Stimulated activated naive CD8-positive, alpha-beta T cell treated with anti-CD3 and anti-CD28 coated beads, Interleukin-15, Interleukin-2, amounts not matched to agents 100 U/mL and 50 U/mL, for 24 hours (primary cell): ENCODE data around the gene FHL2.

Experiments used
- ATAC-seq: fragments of 150-1000 bp; cut with Tn5 transposase; one replicate; pipeline ENCODE4 v1.10.0; 2021
- DNase-seq: peaks from one replicate; pipeline ENCODE4 v3.0.0; 2021

Gene FHL2

DNA sequence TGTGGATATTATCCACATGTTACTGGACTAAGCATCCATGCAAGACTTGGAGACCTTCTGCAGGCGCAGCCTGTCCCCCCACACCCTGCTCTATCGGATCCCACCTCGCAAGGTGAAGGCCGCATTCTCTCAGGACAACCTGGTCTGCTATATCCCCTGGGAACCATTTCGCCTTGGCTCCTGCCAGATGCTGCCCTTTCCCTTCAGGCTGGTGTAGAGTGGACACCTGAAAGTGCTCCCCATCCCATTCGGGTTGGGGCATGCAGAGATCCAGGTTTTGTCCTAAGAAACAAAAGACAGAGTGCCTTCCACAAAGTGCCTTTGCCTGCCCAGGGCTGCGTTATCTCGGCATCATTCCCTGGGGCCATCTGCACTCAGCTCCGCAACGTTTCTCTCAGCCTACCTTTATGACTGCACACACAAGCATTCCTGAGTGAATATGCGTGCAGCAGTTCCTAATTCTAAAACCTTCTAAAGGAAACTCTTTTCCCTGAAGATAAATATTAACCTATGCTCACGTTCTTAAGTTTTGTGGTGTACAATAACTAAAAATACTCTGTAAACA lies 20.5 kb downstream of the FHL2 start:
- ATAC-seq (no peak), DNase-seq (no peak)

DNA sequence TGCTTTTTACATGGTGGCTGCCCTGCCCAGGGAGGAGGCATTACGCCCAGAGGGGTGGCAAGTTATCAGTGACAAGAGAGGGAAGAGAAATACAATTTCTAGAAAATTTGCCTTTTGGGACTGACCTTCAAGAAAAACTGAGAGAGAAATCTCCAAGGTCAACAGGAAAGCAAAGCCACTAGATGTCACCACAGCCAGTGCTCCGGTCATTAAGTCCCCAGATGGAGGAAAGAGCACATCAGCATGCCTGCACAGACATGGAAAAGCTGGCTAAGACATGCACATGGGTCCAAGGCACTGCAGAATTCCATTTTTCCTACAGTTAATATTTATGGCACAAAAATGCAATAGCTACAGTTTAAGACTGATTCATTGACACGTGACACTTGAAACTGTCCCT lies 21.0 kb downstream of the FHL2 start:
- DNase-seq (no peak), ATAC-seq (no peak)

DNA sequence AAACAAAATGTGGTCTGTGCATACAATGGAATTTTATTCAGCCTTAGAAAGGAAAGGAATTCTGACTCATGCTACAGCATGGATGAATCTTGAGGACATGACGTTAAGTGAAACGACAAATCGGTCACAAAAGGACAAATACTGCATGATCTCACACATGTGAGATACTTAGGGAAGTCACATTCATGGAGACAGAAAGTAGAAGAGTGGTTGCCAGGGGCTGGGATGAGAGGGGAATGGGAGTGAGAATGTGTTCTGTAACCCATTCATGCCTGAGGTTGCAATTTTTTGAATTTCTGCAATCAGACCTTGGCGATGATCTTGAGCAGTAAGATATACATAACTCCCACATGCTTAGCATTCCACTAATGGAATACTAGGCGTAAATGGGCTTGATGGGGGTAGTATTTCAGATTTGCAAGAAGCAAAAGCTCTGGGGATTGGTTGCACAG lies 22.0 kb downstream of the FHL2 start:
- DNase-seq: no peak
- no peak for ATAC-seq

DNA sequence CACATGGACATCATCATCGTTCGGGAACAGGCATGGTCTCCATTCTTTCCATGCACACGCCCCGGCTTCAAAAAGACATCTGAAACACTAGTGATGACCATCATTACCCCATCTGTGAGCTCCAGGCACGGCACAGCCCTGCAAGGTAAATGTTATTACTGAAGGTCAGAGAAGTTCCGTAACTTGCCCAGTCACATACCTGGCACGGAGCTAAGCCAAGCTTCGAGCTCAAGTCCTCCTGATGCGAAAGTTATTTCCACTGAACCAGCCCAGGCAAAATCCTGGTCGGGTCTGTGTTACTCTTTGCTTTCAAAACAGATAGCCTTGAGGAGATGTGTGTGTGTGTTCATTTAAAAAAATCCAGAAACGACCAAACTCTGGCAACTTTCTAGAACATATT lies 22.8 kb downstream of the FHL2 start:
- DNase-seq (no peak), ATAC-seq (no peak)

DNA sequence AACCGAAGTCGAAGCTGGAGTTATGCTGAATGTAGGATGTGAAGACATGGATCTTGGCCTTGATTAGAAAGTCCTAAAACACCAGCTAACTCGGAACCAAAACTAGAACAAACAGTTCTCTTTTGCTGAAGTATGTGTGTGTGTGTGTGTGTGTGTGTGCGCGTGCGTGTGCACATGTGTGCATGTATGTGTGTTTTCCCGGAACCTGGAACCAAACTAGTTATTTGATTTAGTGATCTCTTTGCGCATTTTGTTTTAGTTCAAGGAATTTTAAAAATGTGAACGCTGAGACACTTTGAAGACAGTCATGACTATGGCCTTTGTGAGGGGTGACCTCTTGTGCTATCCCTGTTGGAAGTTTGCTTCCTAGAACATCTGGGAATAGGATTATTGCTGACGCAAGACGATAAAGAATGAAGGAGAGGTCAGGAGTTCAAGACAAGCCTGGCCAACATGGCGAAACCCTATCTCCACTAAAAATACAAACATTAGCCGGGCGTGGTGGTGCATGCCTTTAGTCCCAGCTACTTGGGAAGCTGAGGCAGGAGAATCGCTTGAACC lies 23.8 kb downstream of the FHL2 start:
- DNase-seq: no peak
- no peak for ATAC-seq

DNA sequence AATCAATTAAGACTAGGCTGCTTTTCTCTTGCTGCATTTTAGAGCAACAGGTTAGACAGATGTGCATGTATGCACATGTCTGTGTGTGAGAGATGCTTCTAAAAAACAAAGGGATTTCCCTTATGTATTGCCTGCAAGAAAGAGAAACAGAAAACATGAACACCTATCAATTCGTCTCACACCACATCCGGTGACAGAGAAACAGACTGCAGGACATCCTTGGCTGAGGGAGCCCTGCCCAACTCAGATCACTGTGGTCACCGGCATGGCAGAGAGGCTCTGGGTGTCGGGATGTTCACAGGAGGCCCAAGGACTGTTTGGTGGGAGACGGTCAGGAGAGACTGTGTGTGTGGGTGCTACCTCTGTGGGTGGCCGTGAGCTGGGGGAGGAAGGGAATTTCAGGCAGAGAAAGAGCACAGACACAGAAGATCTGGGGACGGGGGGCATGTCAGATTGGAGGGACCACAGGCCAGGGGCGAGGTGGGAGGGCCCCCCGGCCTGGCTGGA lies 24.9 kb downstream of the FHL2 start:
- ATAC-seq (no peak), DNase-seq (no peak)

DNA sequence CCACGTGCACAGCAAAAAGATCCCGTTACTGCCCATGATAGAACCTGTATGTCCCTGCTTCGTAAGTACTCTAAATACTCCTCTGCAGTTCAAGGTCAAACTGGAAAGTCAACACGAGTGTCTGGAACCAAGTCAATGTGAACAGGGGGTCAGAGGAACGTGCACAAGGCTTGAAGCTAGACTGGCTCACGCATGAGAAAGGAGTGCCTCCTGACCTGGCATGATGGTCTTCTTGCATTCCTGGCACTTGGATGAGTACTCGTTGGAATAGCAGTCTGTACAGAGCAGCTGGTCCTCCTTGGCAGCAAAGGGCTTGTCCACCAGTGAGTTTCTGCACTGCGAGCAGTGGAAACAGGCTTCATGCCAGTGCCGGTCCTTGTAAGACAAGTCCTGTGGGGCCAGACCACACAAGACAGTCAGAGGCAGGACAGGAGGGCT lies 25.5 kb downstream of the FHL2 start:
- no peak for ATAC-seq

DNA sequence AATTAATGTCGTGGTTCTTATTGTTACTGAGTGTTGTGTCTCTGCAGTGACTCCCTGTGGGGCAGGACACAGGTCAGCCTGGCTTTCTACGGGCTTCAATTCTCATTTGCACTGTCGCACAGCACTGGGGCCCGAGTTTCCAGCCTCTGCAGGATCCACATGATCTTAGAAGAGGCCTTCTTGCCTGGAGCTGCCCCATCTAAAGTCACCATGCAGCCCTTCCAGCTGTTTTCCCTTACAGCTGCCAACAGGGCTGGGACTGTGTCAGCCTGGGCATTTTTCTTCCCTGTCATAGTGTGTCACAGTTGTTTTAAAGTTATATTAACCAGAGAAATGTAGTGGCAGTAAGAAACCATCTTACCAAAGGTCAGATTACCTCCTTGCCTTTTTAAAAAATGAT lies 27.0 kb downstream of the FHL2 start:
- no peak for DNase-seq
- no peak for ATAC-seq

More for the DNA sequence above, 25.5 kb downstream of the FHL2 start:
- DNase-seq: no peak

DNA sequence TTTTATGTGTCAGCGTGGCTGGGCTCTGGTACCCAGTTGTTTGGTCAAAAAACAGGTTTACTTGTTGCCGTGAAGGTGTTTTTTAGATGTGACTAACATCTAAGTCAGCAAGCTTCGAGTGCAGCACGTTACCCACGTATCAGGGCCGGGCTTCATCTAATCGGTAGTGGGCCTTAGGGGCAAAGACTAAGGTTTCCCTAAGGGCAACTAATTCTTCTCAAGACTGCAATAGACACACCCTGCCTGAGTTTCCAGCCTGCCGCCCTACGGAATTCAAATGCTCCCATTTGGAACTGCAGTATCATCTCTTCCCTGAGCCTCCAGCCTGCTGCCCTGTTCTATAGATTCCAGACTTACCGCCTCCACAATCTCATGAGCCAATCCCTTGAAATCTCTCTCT lies 27.7 kb downstream of the FHL2 start:
- no peak for DNase-seq
- ATAC-seq: no peak

DNA sequence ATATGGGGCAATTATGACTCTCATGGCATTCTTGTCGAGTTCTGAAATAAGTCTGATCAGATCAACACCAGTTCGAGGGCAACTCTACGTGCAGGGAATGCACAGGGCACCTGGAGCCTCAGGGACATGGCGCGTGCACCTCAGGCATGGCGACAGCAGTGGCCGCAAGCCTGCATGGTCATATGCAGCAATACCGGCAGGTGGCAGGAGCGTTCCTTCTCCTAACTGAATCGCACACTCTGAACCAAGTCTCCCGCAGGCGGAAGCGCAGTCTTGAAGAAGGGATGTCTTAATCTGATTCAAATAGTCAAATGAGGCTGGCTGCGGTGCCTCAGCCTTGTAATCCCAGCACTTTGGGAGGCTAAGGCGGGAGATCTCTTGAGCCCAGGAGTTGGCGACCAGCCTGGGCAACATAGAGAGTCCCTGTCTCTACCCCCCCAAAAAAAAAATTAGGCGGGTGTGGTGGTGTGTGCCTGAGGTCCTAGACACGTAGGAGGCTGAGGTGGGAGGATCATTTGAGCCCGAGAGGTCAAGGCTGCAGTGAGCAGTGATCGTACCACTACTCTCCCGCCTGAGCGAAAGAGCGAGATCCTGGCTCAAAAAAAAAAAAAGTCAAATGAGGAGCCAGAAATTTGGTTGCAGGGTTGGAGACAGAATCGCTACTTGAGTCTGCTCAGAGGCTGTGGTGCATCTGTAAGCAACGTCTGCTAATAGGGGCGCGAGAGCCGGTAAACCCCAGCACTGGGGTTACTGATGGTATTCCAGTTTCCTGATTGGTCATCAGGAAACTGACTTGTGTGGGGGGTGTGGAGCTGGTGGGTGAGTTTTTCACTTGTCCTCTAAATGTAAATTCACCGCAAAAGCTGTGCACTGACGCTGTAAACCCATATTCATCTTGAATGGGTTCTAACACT lies 28.8 kb downstream of the FHL2 start:
- ATAC-seq (peak; percentile 97), DNase-seq (peak; percentile 88)

DNA sequence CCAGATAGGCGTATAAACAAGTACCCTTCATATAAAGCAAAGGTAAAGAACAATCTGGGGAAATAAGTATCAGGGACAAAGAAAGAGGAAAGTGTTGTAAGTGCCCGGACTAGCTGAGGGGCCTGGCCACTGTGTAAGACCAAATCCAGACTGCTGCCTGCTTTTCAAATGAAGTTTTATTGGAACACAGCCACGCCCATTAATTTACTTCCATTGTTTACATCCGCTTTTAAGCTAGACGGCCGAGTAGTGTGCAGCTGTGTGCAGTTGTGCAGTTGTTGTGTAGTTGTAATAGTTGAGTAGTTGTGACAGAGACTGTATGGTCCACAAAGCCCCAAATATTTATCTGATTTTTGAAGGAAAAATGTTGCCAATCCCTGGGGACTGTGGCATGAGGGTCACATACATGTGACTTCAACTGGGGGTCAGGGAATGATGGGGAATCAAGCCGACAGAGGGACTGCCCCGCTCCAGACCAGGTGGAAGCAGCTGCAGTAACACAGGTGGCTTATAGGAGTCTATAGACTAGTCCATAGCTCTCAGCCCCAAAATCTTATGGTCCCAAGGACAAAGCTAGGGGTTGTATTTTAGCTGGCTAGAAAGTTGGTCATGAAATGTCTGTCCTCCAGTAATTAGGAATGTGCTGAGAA lies 30.0 kb downstream of the FHL2 start:
- ATAC-seq: no peak
- DNase-seq: no peak

DNA sequence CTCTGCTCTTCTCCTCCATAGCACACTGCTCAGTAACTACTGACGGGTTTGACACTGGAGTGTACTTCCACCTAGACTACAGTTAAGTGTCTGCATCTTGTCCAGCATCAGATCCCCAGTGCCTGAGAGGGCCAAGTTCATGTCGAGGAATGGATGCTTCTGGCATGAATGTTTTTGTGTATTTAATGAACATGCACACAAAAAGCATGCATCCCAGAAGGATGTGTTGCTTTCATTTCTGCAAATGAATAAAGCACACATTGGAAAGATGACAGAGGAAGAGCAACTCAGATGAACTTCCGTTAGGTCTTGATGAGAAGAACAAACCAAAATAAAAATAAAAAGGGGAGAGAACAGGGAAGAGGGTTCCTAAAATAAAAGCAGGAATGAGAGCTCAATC lies 33.6 kb downstream of the FHL2 start:
- DNase-seq: no peak
- ATAC-seq: no peak

DNA sequence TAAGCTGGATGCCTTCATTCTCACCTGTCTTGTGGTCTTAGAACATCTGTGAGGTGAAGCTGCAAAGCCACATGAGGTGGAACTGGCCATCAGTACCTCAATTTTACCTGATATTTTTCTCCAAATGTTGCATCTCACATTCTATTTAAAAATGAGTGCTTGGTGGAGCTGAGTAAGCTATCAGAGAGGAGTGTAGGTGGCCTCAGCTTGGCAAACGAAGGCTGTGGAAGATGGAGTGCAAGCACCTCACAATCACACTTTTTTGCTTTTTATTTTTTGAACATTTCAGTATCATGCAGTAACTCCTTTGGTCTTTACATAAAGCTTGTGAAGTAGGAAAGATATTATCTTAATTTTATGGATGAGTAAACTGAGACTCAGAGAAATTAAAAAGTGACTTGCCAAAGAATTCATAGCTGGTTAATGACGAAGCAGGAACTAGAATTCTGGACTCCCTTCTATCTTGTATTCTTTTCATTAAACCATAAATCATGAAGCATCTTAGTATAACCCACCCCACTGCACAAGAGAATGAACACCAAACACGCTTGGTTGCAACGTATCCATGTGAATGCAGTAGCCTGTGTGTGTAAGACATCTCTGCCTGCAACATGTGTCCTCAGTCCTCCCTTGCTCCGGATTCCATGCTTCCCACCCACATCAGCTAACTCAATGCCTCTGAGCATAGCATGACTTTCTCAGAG lies 34.3 kb downstream of the FHL2 start:
- ATAC-seq: no peak

DNA sequence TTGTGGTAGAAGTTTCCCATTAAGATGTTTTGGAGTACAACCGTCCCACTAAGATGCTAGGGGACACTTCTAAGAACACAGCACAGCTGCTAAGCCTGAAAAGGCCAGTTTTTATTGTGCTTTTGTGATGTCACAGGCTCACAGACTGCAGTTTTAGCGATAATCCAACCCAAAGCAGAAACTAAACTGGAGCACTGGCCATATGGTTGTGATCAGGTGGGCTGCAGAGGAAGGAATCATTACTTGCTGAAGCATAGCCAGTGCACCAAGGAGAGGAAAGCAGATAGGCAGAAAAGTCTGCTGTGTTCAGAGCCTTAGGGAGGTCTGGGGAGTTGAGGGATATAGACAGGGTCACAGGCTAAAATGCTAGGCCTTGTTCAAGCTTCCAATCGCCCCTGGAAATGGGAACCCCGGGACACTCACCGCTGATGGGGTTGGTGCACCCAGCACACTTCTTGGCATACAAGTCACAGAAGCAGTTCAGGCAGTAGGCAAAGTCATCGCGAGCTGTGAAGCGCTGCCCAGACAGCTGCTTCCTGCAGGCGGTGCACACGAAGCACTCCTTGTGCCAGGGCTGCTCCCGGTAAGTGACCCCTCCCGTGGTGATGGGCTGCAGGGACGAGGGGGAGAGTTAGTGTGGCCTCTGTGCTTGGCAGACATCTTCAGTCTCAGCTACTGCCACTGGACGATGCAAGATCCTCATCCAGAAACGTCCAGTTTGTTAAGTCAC lies 35.8 kb downstream of the FHL2 start:
- DNase-seq: no peak

More for the DNA sequence above, 34.3 kb downstream of the FHL2 start:
- DNase-seq: no peak

DNA sequence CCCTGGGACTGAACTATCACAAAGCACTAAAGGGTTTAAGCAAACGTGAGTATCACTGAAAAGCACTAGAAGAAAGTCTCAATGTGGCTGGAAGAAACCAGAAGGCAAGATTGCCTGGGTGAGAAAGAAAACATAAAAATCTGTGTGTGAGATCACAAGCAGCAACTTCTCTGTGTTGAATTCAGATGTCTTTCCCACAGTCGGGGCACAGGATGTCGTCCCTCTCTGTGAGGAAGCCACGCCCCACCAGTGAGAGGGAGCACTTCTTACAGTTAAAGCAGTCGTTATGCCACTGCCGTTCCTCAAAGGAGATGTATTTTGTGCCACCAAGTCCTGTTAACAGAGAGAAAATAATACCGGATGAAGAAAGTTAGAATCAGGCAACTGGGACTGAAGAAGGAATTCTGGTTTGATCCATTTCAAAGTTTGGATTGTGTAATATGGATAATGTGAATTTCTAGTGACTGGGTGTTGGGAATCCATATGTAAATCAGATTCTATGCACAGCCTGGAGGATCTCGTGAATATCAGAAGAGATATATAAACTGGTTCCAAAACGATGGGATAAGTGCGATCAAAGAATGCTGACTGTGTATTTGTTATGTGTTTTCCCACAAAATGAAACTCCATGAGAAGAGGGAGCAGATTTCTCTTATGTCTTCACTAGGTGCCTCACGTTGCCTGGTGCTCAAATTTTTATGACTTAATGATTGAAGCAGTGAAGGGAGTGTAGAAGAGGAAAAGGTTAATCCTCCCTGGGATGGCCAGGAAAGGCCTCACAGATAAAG lies 37.6 kb downstream of the FHL2 start:
- no peak for ATAC-seq
- DNase-seq: peak; percentile 25

More for the DNA sequence above, 35.8 kb downstream of the FHL2 start:
- ATAC-seq: no peak

DNA sequence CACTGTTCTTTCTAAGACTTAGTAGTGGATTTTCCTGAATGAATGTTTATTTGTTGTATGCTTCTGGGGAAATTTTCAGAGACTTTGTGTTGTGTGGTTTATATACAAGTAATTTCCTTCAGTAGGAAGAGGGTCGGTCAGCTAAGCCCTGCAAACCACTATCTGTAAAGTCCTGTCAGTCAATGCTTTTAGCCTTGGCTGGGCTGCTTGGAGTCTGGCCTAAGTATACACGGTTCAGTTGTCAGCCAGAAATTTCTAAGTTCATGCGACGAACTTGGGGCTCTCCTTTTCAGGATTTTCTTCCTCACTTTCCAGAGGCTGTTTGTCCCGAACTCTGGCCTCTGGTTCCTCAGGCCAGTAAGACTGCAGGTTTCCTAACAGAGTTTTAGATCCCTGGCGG lies 40.3 kb downstream of the FHL2 start:
- ATAC-seq: no peak
- DNase-seq: no peak

DNA sequence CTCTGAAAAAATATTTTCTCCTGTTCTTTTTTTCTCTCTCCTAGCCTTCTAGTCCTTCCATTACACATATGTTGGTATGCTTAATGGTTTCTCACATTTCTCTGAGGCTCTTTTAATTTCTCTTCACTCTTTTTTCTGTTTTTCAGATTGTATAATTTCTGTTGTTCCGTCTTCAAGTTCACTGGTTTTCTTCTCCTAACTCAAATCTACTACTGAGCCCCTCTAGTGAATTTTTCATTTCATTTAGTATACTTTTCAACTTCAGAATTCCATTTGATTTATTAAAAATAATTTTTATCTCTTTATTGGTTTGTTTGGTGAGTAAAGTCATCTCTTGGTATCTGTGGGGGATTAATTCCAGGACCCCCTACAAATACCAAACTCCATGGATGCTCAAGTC lies 41.7 kb downstream of the FHL2 start:
- ATAC-seq (no peak), DNase-seq (no peak)

DNA sequence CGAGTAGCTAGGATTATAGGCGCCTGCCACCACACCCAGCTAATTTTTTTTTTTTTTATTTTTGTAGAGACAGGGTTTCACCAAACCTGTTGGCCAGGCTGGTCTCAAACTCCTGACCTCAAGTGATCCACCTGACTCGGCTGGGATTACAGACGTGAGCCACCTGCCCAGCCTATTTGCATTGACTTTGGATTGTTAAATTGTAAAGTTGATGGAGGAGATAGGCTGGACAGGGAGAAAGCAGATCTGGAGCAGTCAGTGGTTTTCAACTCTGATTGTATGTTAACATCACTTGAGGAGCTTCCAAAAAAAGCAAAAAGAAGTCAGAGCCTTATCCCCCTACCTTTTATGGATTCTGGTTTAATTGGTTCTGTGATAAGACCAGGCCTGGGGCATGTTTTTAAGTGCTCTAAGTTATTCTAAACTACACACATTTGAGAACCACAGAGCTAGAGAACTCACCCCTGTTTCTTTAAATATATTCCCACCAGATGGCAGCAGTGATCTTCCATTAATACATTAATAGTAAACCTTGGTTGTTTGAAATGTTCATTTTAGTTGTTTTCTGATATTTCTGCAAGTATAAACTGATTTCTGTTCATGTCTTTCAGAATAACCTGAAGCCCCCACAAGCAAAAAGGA lies 54.0 kb downstream of the FHL2 start:
- DNase-seq: no peak

DNA sequence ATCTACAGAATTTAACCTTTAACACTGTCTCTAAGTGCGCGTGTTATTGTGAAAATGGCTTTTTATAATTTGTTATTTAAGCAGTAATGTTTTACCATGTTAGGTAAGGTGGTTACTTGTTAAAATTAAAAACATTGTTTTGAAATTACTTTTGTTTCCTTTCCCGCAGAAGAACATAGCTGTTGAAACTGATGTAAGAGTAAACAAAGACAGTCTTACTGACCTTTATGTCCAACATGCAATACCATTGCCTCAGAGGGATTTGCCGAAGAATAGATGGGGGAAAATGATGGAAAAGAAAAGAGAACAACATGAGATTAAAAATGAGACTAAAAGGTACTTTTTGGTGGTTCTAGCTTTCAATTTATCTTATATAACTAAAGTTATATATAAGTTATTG lies 59.4 kb downstream of the FHL2 start:
- ATAC-seq: no peak
- no peak for DNase-seq

More for the DNA sequence above, 54.0 kb downstream of the FHL2 start:
- ATAC-seq: no peak

DNA sequence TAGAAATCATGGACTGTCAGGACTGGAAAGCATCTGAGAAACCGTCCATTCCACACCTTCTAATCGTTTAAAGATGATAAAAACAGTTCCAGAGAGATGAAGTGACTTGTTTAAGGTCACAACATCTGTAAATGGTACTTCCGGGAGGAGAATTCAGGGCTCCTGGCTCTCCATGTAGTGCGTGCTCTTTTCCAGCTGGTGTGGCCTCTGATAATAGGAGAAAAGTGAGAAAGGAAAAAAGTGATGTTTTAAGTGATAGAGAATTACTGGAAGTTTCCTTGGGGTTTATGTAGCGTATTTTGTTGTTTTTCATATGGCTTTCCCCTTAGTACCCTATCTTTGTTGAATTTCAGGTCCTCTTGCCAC lies 60.8 kb downstream of the FHL2 start:
- no peak for DNase-seq

More for the DNA sequence above, 60.8 kb downstream of the FHL2 start:
- ATAC-seq: no peak
